Iris pigment epithelial cell (primary cell): ENCODE results near the gene RALY.
"Not testable (repeated sequence)": the region's sequence is repeated elsewhere in the genome, so short reads cannot be mapped to it uniquely, and the experiment has no call there.

ENCODE experiments used
- DNase-seq: peaks from one replicate; pipeline ENCODE4 v3.0.0-alpha.2; 2011; ENCODE audit warnings: low read depth

The RALY gene

DNA sequence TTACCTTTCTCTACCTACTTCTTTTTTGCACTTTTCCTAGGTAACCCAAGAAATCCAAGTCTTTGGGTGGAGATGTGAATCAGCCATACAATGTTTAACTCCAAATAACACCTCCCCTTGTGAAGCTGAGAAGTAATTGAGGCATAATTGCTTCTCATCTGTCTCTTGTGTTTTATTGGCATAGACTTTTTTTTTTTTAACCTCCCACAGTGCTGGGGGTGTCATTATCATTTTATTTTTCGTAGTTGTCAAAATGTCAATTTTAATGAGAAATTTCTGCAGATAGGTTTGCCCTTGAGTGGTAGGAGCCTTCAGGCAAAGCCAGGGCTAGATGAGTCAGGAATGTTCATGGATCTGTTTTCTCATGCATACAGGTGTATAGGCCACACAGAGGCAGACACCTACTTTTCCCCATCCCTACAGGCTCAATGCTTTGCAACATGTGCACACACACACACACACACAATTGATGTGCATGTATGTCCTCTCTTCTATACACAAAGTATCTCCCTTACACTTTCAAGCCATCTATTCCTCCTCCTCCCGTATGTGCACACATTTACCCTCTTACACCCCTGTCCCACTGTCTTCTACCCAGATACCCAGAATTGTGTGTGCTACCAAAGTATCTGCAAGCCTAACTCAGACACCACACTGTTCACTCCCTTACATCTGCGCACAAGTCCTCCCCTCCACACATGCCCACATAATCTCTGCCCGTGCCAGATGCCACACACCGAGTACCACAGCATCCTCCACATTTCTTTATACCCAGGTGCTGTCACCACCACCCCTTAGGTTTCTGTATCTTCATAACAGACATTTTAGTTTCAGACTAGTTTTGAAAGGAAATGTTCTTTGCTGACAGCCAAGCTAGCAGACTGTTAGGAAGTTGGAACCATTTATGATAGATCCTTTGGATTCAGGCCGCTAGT is 22.0 kb downstream of the RALY start:
- no peak for DNase-seq

DNA sequence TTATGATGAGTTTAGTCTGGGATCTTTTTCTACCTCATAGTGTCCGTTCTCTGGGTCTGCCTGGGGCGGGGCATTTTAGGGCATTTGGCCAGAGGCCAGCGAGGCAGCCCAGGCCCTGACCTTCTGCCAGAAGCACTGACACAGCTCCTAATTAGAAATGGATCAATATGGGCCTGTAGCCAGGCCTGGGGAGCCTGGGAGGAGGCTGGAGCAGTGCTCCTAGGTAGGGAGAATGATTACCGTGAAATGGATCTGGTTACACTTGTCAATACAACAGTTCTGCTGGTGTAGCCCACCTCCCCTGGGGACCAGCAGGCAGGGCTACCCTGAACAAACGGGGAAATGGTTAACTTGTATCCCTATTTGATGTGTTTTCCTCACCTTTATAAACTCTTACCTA is 23.0 kb downstream of the RALY start:
- no peak for DNase-seq

DNA sequence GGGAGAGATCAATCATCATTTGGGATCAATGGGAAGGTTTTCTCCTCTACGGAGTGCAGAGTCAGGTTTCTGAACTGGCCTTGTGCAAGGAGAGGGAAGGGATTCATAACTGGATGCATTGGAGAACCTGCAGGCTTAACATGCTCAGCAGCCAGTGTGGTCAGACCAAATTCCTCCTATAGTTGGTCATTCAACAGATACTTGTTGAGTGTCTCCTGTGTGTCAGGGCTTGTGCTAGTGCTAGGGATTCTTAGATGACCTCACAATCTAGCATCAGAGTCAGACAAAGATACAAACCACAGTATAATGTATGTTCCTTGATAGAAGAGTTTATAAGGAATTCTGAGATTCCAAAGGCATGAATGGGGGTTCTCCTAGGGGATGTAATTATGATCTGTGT is 23.9 kb downstream of the RALY start:
- peak; percentile 91 for DNase-seq

DNA sequence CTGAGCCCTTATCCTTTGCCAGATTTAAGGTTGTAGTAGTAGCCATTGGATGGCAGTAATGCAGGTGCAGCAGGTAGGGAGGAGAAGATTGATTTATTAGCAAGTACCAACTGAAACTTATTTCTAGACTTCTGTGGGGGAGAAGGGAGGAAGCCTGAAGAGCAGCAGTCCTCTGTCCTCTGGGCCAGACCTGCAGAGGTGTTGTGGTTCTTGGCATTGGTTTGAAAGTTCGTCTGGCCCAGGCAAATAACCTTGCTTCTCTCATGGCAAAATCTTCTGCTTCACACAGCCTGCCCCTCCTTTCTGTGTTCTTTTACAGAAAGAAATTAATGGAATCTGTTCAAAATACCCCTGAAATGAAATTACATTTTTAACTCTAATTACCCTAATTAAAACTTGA is 24.5 kb downstream of the RALY start:
- DNase-seq, result no peak

DNA sequence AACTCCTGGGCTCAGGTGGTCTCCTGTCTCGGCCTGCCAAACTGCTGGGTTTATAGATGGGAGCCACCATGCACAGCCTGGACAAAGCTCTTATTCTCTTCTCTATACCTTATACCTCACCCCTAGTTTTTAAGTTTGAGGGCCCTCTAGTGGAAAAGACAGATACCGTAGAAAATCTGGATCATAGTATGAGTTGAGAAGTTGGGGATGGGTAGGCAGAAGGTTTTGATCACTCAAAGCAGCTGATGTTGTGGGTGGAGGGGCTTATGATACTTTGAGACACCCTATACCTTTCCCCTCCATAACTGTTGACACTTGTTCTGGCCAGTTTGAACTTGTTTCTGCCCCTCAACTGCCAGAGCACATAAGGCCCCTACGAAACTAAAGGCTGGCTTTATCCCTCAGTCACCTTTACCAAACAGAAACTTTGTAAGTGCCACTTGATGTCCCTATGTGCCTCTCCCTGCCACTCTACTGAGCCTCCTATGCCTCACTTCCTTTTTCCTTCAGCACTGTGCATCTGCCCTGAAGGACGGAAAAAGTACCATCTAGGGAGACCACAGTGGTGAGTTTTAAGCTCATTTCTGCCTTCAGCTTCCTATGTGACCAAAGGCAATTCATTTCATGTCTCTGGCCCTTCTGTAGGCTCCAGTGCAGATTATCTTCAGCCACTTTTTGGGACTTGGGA is 28.6 kb downstream of the RALY start:
- DNase-seq, result peak; percentile 11

DNA sequence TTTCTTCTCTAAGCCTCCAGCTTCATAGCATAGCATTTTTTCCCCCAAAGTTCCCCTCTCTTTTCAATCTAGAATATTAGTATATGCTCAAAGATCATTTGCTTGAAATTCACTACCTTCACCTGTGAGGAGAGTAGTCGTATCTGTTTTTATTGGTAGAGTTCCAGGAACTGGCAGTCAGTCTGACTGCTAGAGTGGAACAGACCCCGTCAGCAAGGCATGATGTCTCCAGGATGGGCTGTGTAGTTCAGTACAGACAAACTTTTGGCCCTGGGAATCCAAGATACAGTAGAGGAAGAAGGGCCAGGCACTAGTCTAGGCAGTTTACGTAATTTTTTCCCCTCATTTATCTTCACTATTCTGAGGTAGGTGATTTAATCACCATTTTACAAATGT is 29.1 kb downstream of the RALY start:
- DNase-seq, result no peak

DNA sequence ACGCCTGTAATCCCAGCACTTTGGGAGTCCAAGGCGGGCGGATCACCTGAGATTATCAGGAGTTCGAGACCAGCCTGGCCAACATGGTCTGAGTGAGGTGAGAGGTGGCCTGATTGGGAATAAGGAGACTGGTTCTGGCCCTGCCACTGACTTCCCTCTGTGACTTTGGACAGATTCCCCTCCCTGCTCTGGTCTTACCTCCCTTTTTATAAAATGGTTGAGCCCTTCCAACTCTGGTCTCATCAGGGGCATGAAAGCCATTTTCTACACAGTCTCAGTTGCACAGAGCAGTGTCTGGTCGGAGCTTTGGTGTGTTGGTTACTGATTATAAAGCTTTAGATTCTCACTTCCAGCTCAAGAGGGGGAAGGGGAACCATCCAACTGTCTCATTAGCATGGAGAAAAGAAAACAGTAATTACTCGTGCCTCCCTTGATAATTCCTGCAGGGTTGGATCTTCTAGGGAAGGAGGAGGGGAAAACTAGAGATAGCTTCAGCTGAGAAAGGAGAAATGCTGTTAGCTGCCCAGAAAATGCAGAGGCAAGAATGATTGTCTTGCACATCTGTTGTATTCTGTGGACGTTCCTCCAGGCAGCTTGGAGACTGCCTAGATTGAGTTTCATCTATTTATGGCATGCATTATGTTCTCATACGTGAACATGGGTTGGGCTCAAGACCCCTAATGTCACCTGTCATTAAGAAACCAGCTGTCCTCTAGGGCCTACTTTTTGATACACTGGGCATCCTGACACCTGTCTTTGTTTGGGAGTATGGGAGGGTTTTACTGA is 30.4 kb downstream of the RALY start:
- DNase-seq, result no peak

DNA sequence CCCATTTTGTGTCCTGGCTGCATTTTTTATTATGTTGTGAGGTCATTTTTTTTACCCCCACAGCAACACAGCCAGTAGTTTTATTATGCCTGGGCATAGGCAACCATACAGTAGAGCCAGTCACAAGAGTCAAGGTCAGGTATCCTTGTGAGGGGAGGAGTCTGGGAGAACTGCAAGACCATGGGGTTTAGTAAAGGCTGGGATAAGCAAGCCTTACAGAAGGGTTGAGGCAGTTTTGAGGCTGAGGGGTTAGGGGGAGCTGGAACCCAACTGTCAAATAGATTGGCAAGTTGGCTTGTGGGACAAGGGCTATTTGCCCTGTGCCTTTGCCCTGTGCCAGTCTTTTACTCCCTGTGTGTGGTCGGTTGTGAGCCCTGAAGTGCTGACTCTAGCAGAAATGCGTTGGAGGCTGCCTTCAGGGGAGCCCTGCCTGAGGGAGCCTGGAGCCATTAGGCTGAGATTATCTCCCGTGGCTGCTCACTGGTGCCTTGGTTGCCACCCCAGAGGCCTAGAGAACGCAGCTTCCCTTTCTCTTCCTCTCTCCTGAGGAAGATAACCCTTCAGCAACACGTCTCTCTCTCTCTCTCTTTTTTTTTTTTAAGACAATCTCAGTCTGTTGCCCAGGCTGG is 31.1 kb downstream of the RALY start:
- DNase-seq, result no peak

DNA sequence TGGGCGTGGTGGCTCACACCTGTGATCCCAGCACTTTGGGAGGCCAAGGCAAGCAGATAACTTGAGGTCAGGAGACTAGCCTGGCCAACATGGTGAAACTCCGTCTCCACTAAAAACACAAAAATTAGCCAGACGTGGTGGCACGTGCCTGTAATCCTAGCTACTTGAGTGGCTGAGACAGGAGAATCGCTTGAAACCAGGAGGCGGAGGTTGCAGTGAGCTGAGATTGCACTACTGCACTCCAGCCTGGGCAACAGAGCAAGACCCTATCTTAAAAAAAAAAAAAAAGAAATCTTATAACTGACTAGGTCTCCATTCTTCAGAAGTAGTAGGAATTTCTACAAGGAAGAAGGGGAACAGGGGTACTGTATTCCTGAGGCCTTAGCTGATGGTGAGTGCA is 34.3 kb downstream of the RALY start:
- DNase-seq, result not testable (repeated sequence)

DNA sequence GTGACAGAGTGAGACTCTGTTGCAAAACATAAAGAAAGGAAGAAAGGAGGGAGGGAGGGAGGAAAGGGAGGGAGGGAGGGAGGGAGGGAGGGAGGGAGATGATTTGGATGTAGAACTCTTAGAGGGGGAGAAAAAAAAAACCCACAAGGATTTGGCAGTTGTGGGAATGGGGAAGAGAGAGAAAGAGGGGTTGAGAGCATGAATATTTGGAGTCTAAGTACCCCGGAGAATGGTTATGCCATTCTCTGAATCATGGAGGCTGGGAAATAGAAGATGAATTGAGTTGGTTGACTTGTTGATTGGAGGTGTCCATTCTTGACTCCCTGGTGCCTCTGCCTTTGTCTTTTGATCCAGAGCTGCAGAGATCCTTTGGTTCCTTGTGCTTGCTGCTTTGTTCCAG is 35.7 kb downstream of the RALY start:
- no peak for DNase-seq

DNA sequence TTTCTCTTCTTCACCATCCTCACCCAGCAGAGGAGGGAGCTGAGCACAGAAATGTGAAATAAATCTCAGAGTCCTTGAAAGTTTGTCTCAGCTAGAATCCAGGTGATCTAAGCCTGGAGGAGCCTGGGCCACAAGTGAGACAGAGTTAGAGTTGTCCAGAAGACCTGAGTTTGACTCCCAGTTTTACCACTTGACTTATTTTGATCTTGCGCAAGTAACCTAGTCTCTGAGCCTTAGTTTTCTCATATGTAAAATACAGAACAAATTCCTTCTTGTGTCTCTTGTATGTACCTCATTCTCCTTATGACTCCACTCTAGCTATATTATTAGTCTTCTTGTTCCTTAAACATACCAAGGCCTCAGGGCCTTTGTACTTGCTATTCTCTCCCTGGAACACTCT is 36.7 kb downstream of the RALY start:
- no peak for DNase-seq

DNA sequence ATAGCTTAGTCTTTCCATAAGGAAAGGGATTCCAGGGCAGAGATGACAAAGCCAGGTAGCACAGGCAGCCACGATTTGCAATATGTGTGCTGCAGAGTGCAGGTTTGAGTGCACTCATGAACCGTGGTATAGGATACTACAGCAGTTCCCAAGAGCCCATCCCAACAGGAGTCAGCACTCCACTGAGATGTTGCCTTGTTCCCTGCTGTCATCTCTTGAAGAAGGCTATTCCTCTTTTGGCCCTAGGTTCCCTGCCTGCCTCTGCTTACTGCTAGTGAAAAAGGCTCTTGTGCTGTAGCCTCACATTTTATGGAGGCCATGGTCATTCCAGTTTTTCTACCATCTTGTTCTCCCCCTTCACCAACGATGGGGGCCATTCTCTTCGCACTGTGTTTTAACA is 40.2 kb downstream of the RALY start:
- DNase-seq, result no peak

DNA sequence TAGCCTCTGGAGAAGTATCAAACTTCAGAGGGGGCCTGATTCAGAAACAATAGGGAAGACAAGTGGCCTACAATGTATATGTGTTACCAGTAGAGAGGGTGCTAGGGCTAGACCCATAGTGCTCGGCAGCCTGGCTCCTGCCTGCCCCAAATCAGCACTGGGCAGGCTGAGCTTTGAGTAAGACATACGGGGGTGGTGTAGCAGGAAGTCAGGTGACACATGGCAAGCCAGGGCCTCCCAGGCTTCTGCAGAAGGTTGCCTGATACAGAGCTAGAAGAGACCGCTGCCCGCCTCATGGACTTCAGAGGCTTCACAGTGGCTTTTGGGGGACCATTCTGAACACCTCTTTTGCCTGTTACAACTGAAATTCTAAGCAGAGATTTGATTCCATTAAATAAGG is 43.4 kb downstream of the RALY start:
- peak; percentile 18 for DNase-seq

DNA sequence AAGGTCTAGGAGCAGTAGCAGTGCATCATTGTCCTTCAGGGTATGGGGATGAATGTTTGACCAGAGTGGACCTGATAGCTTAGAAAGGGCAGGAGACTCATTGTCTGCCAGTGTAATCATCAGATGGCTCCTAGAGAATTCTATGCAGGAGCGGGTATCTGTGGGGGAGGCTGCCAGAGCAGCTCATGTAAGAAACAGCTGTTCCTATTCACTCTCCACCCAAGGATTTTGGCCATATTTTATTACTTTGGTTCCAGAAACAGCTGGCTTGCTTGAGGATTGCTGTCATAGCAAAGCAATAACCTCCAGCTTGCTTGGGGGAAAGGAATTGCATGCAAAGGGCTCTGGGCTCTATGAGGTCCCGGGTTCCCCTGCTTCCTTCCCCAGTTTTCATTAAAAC is 44.1 kb downstream of the RALY start:
- DNase-seq, result no peak

DNA sequence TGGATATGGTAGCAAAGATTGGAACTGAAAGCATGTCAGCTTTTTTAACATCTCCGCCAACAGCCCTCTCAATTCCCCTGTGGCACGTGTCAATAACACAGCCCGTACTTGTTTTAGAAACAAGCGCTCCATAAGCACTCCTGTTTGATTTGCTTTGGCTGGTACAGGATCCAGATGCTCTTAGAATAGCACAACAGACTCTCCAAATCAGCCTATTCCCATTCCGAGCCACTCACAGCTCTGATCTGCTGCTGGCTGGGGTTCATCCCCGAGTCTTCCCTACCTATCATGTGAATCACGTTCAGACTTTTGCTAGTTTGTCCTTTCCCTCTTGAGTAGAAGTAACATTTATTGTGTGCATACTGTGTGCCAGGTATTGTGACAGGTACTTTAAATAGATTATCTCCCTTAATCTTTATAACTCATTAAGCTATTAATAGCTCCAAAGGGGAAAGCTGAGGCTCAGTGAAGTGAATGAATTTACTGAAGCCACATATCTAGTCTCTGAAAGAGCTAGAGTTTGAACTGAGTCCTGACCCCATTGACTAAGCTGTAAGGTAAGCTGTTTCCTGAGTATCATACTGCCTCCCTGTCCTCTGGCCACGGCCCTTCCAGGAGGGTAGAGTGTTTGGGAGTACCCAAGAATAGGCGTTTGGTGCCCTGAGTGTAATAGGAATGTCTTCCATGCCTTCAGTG is 46.7 kb downstream of the RALY start:
- no peak for DNase-seq

DNA sequence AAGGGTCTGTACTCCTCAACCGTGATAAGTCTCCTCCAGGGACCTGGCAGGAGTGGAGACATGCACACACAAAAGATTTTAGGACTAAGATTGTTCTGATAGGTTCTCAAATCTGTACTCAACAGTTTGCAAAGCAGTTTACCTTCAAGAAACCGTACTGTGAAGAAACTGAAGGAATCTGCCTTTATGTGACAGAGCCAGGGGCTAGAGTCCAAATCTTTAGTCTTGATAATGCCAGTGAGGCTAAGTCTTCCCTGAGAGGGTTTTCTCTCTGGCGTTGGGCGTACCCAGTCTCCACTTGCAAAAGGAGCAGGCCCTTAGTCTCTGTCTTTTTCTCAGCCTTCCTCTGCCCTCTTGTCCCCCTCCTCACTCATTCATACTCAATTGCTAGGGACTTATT is 47.5 kb downstream of the RALY start:
- no peak for DNase-seq

DNA sequence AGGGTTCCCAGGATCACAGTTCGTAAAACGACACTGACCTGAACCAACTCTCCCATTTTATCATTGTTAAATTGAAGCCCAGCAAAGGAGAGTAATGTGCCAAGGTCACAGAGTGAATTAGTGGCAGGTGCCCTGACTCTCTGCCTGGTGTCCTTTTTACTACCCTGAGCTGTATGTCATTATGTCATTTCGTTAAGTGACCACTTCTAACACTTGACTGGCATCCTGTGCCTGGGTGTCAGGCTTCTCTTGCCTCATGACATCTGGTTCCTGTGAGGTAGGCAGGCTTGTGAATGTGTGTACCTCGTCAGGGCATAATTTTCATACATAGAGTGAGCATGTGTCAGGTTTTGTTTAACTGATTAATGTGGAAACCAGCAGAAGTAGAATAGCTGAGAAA is 48.6 kb downstream of the RALY start:
- no peak for DNase-seq

DNA sequence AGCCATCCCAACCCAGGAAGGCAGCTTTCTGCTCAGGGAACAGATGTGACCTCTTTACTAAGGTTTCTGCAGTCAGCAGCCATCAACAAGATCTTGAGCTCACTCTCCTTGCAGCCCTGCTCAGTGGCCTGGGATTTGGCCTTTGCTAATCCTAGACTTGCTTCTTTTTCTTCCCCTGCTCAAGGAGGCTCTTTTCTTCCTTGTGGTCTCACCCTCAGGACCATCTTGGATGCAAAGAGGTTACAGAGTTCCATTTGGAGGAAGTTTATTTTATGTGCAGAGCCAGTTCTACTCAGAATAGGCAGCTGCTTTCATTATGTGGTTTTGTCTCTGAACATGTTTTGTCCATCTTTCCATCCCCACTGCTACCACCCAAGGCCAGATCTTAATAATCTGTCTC is 49.3 kb downstream of the RALY start:
- no peak for DNase-seq

DNA sequence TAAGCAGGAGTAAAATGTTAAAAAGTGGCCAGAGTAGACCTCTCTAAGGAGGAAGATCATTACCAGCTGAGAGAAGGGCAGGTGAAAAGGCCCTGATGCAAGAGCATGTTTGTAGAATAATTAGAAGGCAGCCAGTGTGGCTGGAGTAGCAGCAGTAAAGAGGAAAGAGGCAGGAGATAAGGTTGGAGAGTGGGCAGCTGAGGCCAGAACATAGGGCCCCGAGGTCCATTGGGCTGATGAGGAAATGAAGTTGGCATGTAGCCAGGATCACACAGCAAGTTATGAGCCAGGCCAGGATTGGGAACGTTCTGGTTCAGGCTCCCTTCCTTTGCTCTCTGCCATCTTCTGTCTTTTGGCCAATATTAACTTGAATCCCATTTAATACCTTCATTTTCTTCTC is 51.6 kb downstream of the RALY start:
- DNase-seq, result peak; percentile 31

DNA sequence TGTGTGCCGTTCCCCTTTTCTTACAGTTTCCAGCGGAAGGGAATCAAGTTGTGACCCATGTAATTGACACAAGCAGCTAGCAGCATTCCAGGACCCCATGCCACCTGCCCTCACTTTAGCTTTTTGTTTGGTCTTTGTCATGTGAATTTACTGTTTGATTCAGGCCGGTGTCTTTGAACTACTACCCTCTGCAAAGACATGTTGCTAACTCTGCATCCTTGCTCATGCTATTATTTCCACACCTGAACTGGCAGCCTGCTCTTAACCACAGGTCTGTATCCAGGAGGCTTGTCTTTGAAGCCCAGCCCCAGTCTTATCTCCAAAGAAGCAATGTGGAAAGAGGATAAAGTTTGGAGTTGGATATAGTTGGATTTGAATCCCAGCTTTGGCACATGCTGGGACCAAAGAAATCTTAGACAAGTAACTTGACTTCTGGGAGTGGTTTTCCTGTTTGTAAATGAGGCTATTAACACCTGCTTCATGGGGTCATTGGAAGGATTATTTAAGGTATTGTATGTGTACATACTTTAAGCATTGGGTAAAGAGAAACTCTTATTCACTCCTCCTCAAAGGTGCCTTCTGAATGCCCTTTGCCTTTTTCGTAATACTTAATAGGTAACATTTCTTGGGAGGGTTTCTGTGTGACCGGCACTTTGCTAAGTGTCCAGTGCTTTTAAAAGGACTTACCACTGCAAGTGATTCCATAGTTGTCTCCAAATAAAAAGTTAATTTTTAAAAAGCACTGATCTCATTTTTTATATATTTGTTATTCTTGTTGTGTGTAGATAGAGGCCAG is 52.4 kb downstream of the RALY start:
- DNase-seq, result no peak
